GM19238 (cell line): ENCODE data around the gene SLAIN1.

Experiments
- DNase-seq: peaks from one replicate; pipeline ENCODE4 v3.0.0; 2011; ENCODE audit warnings: low spot score; ENCODE audit not compliant: insufficient read length

Gene SLAIN1

GRCh38 chr13:77714119-77714755, 16.8 kb downstream of the SLAIN1 start:
- DNase-seq, result no peak

GRCh38 chr13:77715233-77715891, 17.9 kb downstream of the SLAIN1 start:
- no peak for DNase-seq

DNA sequence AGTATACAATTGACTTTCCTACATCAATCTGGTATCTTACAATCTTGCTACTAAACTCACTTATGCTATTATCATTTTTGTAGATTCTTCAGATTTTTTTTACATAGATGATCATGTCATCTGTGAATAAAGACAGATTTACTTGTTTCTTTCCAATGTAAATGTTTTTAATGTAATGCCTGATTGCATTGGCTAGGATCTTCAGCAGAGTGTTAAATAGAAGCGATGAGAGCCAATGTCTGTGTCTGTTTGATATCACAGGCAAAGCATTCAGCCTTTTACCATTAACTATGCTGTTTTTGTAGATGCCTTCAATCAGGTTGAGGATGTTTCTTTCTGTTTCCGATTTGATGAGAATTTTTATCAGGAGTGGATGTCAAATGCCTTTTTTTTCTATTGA, 19.2 kb downstream of the SLAIN1 start:
- DNase-seq, result no peak

- DNase-seq, result no peak
Observed at GRCh38 chr13:77717508-77717907, 20.0 kb downstream of the SLAIN1 start.

GRCh38 chr13:77719128-77719527, 21.6 kb downstream of the SLAIN1 start:
- no peak for DNase-seq

DNA sequence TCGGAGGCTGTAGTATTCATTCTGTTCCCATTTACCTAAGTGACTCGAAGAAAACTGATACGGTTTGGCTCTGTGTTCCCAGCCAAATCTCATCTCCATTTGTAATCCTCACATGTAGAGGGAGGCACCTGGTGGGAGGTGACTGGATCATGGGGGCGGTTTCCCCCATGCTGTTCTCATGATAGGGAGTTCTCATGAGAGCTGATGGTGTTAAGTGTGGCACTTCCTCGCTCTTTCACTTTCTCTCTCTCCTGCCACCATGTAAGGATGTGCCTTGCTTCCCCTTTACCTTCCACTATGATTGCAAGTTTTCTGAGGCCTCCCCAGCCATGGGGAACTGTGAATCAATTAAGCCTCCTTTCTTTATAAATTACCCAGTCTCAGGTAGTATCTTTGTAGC, 23.5 kb downstream of the SLAIN1 start:
- no peak for DNase-seq

- no peak for DNase-seq
Observed at GRCh38 chr13:77724092-77724491, 26.6 kb downstream of the SLAIN1 start.

DNA sequence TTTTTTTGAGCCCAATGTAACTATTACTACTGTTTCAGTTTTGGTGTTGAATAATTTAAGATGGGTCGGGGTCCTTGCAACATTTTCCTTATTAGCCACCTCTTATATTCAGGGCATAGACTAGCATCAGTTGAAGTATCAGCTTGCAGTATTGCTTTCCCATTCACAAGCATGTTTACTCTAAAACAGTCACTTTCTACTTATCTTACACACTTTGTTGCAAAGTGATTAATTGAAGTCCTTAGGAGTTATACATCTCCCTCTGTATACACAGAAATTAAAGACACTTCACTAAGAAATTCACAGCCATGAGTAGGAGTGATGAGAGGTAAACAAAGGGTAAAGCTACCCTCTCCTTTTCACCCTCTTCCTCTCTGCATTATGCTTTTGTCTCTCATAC, 27.6 kb downstream of the SLAIN1 start:
- DNase-seq, result no peak

- no peak for DNase-seq
Observed at GRCh38 chr13:77728265-77729125, 31.0 kb downstream of the SLAIN1 start.

DNA sequence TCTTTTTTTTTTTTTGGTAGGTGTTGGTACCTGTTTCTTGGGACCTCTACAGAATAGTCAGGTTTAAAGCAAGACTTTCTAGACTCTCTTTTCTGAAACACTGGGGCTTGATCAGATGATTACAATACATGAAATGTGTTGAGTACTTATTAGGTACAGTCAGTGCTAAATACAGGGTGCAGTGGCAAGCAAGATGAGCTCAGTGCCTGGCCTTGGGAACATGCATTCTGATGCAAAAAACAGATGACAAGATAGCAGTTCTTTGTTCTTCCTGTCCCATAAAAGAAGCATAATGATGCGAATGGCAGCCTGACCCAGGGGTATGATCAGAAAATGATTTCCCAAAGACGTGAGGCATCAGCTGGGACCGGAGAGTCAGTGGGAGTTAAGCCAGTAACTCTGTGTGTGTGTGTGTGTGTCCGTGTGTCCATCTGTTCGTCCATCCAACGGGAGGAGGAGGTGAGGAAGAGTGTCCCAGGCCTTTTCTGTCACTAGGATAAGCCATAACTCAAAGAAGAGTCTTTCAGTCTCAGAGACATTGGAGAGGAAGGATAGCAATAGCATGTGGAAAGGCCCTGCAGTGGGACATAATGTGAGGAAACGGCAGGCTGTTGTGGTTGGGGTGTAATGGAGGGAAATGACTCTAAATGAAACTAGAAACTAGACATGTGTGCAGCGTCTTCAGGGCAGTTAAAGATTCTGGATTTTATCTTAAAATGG, 32.2 kb downstream of the SLAIN1 start:
- no peak for DNase-seq

GRCh38 chr13:77730572-77730971, 33.1 kb downstream of the SLAIN1 start:
- no peak for DNase-seq

DNA sequence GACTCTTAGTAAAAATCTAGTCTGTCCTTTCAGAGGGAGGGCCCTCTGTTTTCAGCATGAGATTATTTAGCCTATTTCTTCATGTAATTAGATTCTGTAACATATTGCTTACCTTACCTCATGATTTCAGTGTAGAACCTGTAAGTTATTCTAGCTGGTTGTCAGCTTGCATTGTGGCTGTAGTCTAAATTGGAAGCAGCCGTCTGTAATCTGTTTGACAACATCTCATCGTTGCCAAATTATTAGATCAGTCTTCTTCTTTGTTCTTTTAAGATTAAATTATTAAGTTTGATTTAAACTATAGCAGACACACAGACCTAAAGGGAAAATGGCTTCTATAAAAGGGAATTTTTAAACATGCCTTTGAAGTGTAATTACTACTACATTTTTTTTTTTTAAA, 34.8 kb downstream of the SLAIN1 start:
- DNase-seq, result no peak

GRCh38 chr13:77733674-77734073, 36.2 kb downstream of the SLAIN1 start:
- DNase-seq, result no peak

- no peak for DNase-seq
Observed at GRCh38 chr13:77737583-77738200, 40.2 kb downstream of the SLAIN1 start.

- no peak for DNase-seq
Observed at GRCh38 chr13:77740097-77740735, 42.7 kb downstream of the SLAIN1 start.

GRCh38 chr13:77740931-77741596, 43.6 kb downstream of the SLAIN1 start:
- DNase-seq, result no peak

DNA sequence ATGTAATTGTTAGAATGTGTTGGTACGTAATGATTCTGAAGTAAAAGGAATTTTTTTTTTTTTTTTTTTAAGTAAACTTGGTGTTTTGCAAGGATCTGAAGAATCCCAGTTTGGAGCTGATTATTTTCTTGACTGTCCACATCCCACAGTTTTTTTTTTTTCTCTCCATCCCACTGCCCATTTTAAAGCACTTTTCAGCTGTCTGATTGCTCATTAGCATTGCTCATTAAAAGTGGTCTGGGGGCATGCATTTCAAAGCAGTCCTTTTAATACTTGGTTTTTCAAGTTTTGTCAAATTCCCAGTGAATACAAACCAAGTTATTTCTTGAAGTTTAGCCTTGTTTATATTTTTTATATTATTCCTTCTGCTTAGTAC, 44.1 kb downstream of the SLAIN1 start:
- DNase-seq, result no peak

DNA sequence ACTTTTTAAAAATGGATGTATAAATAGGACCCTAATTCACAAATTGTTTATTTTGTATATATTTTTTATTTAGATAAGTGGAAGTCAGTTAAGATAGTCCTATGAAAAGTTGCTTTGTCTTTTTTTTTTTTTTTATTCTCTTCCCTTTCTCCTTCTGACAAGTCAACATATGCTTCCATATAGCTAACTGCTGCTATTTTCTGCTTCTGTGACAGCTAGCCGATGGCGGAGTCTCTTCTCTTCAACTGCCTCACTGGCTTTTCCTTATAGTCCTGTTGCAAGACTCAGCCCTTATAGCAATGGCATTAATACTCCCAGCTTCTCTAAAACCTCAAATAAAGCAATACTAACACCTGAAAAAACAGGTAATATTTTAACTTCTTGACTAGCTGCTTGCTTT, 45.3 kb downstream of the SLAIN1 start:
- no peak for DNase-seq

DNA sequence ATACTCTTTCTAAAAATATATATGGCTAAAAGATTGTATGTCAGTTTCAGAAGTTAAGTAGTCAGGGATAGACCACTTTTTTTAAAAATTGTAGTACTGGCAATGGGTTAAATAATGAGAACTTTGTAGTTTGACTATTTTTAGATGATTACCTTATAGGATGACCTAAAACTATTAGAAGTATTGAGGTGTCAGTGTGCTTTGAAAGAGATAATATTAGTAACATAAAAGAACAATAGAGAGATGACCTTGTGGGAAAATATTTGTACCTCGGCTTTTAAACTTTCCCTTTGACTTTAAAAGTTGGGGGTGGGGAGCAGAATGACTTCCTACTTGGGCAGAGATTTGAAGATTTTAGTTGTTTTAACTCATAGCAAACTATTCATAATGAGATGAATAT, 48.3 kb downstream of the SLAIN1 start:
- no peak for DNase-seq

- no peak for DNase-seq
Observed at GRCh38 chr13:77749344-77749880, 51.9 kb downstream of the SLAIN1 start.
